Breast epithelium (tissue), 4 donors: ENCODE measurements around the gene NSMCE4A. TPM values are rescaled to one million over a fixed set of nuclear protein-coding genes. Genes with fewer than 3 reads are reported as not detected.
"Not testable (repeated sequence)": the region's sequence is repeated elsewhere in the genome, so short reads cannot be mapped to it uniquely, and the experiment has no call there.

Experiments
- DNase-seq, 2 donors: peaks; one replicate each; pipeline ENCODE4 v3.0.0-alpha.2; 2019; ENCODE audit warnings: low spot score in 2 of 2
- H3K27ac ChIP-seq, 2 donors: fragments of 200-600 bp; sonication (generic) in 1 of 2; one replicate each; pipeline ENCODE4 v1.5.1; 2016 to 2019; ENCODE audit warnings: mild to moderate bottlenecking in 1 of 2
- H3K27me3 ChIP-seq, 2 donors: fragments of 200-600 bp; sonication (generic) in 1 of 2; one replicate each; pipeline versions ENCODE4 v1.5.1 to v1.6.0; 2017 to 2019; ENCODE audit warnings: control low read depth in 1 of 2, mild to moderate bottlenecking in 1 of 2
- H3K36me3 ChIP-seq: fragments of 200-600 bp; one replicate; pipeline ENCODE4 v1.5.1; 2019
- H3K4me1 ChIP-seq, 2 donors: fragments of 200-600 bp; sonication (generic); one replicate each; pipeline ENCODE4 v1.5.1; 2016 to 2019; ENCODE audit warnings: control low read depth in 1 of 2
- H3K4me3 ChIP-seq, 3 donors: fragments of 200-600 bp; sonication (generic); 1 replicate in 2 of 3; 2 replicates in 1 of 3; pipeline ENCODE4 v1.5.1; 2016 to 2019; ENCODE audit warnings: mild to moderate bottlenecking in 3 of 3, moderate library complexity in 2 of 3
- H3K9me3 ChIP-seq, 2 donors: fragments of 200-600 bp; sonication (generic) in 1 of 2; one replicate each; pipeline ENCODE4 v1.5.1; 2016 to 2019; ENCODE audit warnings: control low read depth in 1 of 2
- POLR2A ChIP-seq: fragments of 450-650 bp; IDR thresholded peaks from one replicate; pipeline ENCODE4 v1.6.1; 2016; ENCODE audit warnings: antibody characterized with exemption, mild to moderate bottlenecking, moderate library complexity
- POLR2AphosphoS5 ChIP-seq, 3 donors: sonication (generic); formaldehyde crosslinking; IDR thresholded peaks; one replicate each; pipeline ENCODE4 v1.6.1; 2017; ENCODE audit warnings: antibody characterized with exemption in 3 of 3
- intact Hi-C: fragments of 100-400 bp; cut with DNase I; formaldehyde crosslinking; loops from one replicate; pipeline ENCODE4 v1.15.1; 2023; ENCODE audit warnings: low total_unique reads
- total RNA-seq, 3 donors: library from RNA; depleted of rRNA; stranded (reverse); fragments of >200 nt; gene quantifications; one replicate each; pipeline ENCODE4 v1.1.0, GENCODE V29; 2016
- TF ChIP-seq, protein P1 (sequence below), 3 donors: fragments of 450-650 bp; IDR thresholded peaks; one replicate each; pipeline ENCODE4 v1.5.1; 2016 to 2017; ENCODE audit warnings: antibody characterized with exemption in 3 of 3, mild to moderate bottlenecking in 3 of 3, moderate library complexity in 3 of 3

The NSMCE4A gene
- total RNA-seq, 3 donors from 2014 or later, result 72.2 to 120 (median 119) TPM

- H3K27me3 ChIP-seq, result no peaks in the 10 kb centered on the region
- TF ChIP-seq POLR2AphosphoS5 (IDR thresholded peaks at IDR 0.05), result no peak
- no peak overlapping the region for H3K4me3 ChIP-seq
- DNase-seq, result no peak
- peak overlapping the region; percentile 80 to 84 for H3K27ac ChIP-seq
- intact Hi-C loops, result no loop called here
- peaks cover 0 to 3% of the 10 kb centered on the region in 2 donors for H3K4me1 ChIP-seq
- H3K9me3 ChIP-seq, result no peaks in the 10 kb centered on the region
- no peaks in the 10 kb centered on the region for H3K36me3 ChIP-seq
These were observed 45.2 kb upstream of the NSMCE4A start for GRCh38 chr10:122020226-122020625.

- TF ChIP-seq, protein P1, sequence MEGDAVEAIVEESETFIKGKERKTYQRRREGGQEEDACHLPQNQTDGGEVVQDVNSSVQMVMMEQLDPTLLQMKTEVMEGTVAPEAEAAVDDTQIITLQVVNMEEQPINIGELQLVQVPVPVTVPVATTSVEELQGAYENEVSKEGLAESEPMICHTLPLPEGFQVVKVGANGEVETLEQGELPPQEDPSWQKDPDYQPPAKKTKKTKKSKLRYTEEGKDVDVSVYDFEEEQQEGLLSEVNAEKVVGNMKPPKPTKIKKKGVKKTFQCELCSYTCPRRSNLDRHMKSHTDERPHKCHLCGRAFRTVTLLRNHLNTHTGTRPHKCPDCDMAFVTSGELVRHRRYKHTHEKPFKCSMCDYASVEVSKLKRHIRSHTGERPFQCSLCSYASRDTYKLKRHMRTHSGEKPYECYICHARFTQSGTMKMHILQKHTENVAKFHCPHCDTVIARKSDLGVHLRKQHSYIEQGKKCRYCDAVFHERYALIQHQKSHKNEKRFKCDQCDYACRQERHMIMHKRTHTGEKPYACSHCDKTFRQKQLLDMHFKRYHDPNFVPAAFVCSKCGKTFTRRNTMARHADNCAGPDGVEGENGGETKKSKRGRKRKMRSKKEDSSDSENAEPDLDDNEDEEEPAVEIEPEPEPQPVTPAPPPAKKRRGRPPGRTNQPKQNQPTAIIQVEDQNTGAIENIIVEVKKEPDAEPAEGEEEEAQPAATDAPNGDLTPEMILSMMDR (IDR thresholded peaks at IDR 0.05), result no peak
- TF ChIP-seq POLR2AphosphoS5 (IDR thresholded peaks at IDR 0.05) (peak in 1 of 3 donors; percentile 19), POLR2A (no peak)
- Histone ChIP-seq H3K36me3 (no peaks in the 10 kb centered on the region), H3K27me3 (no peaks in the 10 kb centered on the region), H3K4me3 (peak overlapping the region in 2 of 3 donors; percentile 39 to 55), H3K27ac (peak overlapping the region; percentile 80 to 84), H3K4me1 (peaks cover 0 to 3% of the 10 kb centered on the region in 2 donors), H3K9me3 (no peaks in the 10 kb centered on the region)
- intact Hi-C loops, result no loop called here
- DNase-seq, result peak; percentile 65 to 67
These were observed 44.5 kb upstream of the NSMCE4A start for GRCh38 chr10:122019414-122019975.

DNA sequence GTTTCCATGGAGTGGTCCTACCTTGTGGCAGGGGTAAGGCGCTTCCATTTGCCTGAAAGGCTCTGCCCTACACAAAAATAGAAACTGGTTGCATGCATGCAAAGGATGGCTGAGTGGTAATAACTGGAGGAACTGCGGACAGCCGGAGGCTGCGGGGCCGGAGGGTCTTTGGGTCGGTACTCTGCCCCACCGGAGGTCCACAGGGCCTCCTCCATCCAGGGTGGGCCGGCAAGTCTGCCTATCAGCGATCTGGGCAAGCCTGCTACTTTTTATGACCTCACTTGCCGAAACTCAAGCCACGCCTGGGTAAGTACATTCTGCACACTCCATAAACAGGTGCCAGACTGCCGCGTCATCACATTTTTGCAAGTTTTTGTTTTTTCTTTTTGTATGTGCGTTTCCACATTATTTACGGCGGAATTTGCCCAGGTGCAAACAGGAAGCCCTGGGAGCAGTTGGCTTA is 44.0 kb upstream of the NSMCE4A start:
- TF ChIP-seq, protein P1 (IDR thresholded peaks at IDR 0.05), result no peak
- TF ChIP-seq POLR2A (no peak), POLR2AphosphoS5 (IDR thresholded peaks at IDR 0.05) (no peak)
- peak in 1 of 2 donors; percentile 25 for DNase-seq
- peak overlapping the region; percentile 80 to 84 for H3K27ac ChIP-seq

GRCh38 chr10:122018491-122018890 is 43.5 kb upstream of the NSMCE4A start:
- no peak overlapping the region for H3K4me3 ChIP-seq
- H3K9me3 ChIP-seq, result no peaks in the 10 kb centered on the region
- H3K4me1 ChIP-seq, result peaks cover 0 to 3% of the 10 kb centered on the region in 2 donors
- TF ChIP-seq POLR2A (no peak), POLR2AphosphoS5 (IDR thresholded peaks at IDR 0.05) (no peak)
- TF ChIP-seq, protein P1 (IDR thresholded peaks at IDR 0.05), result no peak
- H3K27me3 ChIP-seq, result no peaks in the 10 kb centered on the region
- no peak for DNase-seq
- H3K27ac ChIP-seq, result peak overlapping the region; percentile 80 to 84
- H3K36me3 ChIP-seq, result no peaks in the 10 kb centered on the region
- intact Hi-C loops, result no loop called here

More for the DNA sequence above, 44.0 kb upstream of the NSMCE4A start:
- Histone ChIP-seq H3K4me3 (peak overlapping the region in 2 of 3 donors; percentile 39 to 55), H3K36me3 (no peaks in the 10 kb centered on the region), H3K27me3 (no peaks in the 10 kb centered on the region), H3K4me1 (peaks cover 0 to 3% of the 10 kb centered on the region in 2 donors), H3K9me3 (no peaks in the 10 kb centered on the region)
- intact Hi-C loops, result no loop called here

- intact Hi-C loops, H3K4me1 ChIP-seq, DNase-seq, H3K27me3 ChIP-seq, H3K4me3 ChIP-seq, H3K36me3 ChIP-seq, H3K9me3 ChIP-seq, H3K27ac ChIP-seq: not testable (repeated sequence)
These were observed 42.9 kb upstream of the NSMCE4A start for GRCh38 chr10:122017926-122018325.

DNA sequence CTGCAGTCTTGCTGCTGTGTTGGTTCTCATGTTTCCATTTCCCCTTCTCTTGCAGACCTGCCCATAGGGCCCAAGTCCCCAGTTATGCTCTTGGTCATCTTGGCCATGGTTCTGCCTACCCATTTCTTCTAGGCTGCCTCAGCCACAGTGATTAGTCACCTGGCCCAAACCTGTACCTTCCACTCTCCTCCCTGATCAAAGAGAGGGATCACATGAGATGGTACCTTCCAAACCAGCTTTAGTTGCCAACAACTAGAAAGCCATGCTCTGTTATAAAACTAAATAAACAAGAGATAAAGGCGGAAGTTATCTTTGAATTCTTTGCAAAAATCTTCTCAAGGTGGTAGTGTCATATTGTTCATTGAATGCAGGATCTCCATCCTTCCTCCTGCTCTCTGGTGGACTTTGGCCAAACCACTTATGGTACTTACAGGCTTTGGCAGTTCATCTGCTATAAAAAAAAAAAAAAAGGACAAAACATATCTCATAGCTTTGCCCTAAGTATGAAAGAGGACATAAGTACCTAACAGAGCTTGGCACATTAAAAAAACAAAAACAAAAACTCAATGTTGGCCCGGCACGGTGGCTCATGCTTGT is 39.7 kb upstream of the NSMCE4A start:
- H3K27ac ChIP-seq, result no peak overlapping the region

More for the DNA sequence above, 39.7 kb upstream of the NSMCE4A start:
- no peaks in the 10 kb centered on the region for H3K36me3 ChIP-seq
- no peak for TF ChIP-seq POLR2A
- TF ChIP-seq, protein P1 (IDR thresholded peaks at IDR 0.05), result no peak
- intact Hi-C loops, result no loop called here
- peaks cover 0 to 3% of the 10 kb centered on the region in 2 donors for H3K4me1 ChIP-seq
- no peaks in the 10 kb centered on the region for H3K9me3 ChIP-seq
- no peak overlapping the region for H3K4me3 ChIP-seq
- H3K27me3 ChIP-seq, result no peaks in the 10 kb centered on the region
- DNase-seq, result no peak
